H1 (cell line): ENCODE measurements around the gene CNTN5. TPM values are rescaled to one million over a fixed set of nuclear protein-coding genes. Genes with fewer than 3 reads are reported as not detected.

Source experiments
- CTCF ChIA-PET: fragments of 300-600 bp; sonication (Branson Sonifier 250); formaldehyde crosslinking; loops from one replicate; lab custom pipeline; 2021; ENCODE audit not compliant: partially characterized antibody; lab: Charles Lee
- POLR2A ChIA-PET: fragments of 300-600 bp; sonication (Branson Sonifier 250); formaldehyde crosslinking; loops from one replicate; lab custom pipeline; 2021; ENCODE audit warnings: inconsistent platforms; ENCODE audit not compliant: partially characterized antibody; lab: Charles Lee
- DNase-seq, 2 experiments: peaks; one replicate each; pipeline versions ENCODE4 v3.0.0 to v3.0.0-alpha.2; 2010 to 2022; ENCODE audit warnings: low spot score in 2 of 2, low read depth in 1 of 2, mixed read lengths in 1 of 2
- FAIRE-seq: peaks from 2 replicates; lab custom pipeline; 2011; peaks lifted over from hg19 to GRCh38; lab: Jason Lieb, UNC
- H2AFZ ChIP-seq: 2 replicates; pipeline ENCODE4 v1.8.1; 2012; ENCODE audit warnings: low read length, inconsistent platforms
- H2AK5ac ChIP-seq: 2 replicates; pipeline ENCODE4 v1.6.1; 2013; ENCODE audit warnings: low read depth, low read length
- H2BK120ac ChIP-seq: replicated peaks from 2 replicates; pipeline ENCODE3; 2013; ENCODE audit warnings: low read depth, low read length, inconsistent platforms
- H2BK12ac ChIP-seq: 2 replicates; pipeline ENCODE4 v1.6.1; 2013; ENCODE audit warnings: low read depth, low read length
- H2BK15ac ChIP-seq: 2 replicates; pipeline ENCODE4 v1.6.1; 2013; ENCODE audit warnings: low read length
- H2BK20ac ChIP-seq: 2 replicates; pipeline ENCODE4 v1.6.1; 2013; ENCODE audit warnings: low read length
- H2BK5ac ChIP-seq: 2 replicates; pipeline ENCODE4 v1.6.1; 2013; ENCODE audit warnings: low read depth, low read length
- H3K14ac ChIP-seq: 2 replicates; pipeline ENCODE4 v1.6.1; 2013; ENCODE audit warnings: inconsistent platforms; ENCODE audit not compliant: insufficient read length
- H3K18ac ChIP-seq: 2 replicates; pipeline ENCODE4 v1.6.1; 2013; ENCODE audit warnings: low read length; ENCODE audit errors: extremely low read depth
- H3K23ac ChIP-seq: 2 replicates; pipeline ENCODE4 v1.6.1; 2013; ENCODE audit warnings: inconsistent platforms; ENCODE audit not compliant: insufficient read length
- H3K23me2 ChIP-seq: 2 replicates; pipeline ENCODE4 v1.6.1; 2013; ENCODE audit warnings: low read depth, low read length
- H3K27ac ChIP-seq: 2 replicates; pipeline ENCODE4 v1.6.1; 2011; ENCODE audit warnings: low read depth, low read length, inconsistent platforms
- H3K27me3 ChIP-seq, 4 experiments: replicated peaks in 1 of 4; 1 replicate in 1 of 4; 2 replicates in 3 of 4; pipeline versions ENCODE4 v1.6.1 to v1.8.1; 2011 to 2013; ENCODE audit warnings: low read length in 3 of 4, mild to moderate bottlenecking in 3 of 4, inconsistent platforms in 2 of 4, mixed read lengths in 2 of 4, moderate library complexity in 1 of 4; ENCODE audit not compliant: control insufficient read depth in 3 of 4, insufficient read depth in 3 of 4; ENCODE audit errors: extremely low read depth in 1 of 4
- H3K36me3 ChIP-seq, 4 experiments: 2 replicates each; pipeline versions ENCODE4 v1.6.1 to v1.8.1; 2011 to 2013; ENCODE audit warnings: mild to moderate bottlenecking in 4 of 4, low read length in 3 of 4, moderate library complexity in 2 of 4, control low read depth in 1 of 4, inconsistent platforms in 1 of 4; ENCODE audit not compliant: insufficient read depth in 4 of 4, control insufficient read depth in 2 of 4
- H3K4ac ChIP-seq: replicated peaks from 2 replicates; pipeline ENCODE3; 2013; ENCODE audit warnings: low read length, low read depth, mixed read lengths, inconsistent platforms; ENCODE audit not compliant: insufficient read length
- H3K4me1 ChIP-seq, 4 experiments: replicated peaks in 1 of 4; 1 replicate in 1 of 4; 2 replicates in 3 of 4; pipeline versions ENCODE4 v1.6.1 to v1.8.1; 2011 to 2013; ENCODE audit warnings: low read length in 3 of 4, inconsistent platforms in 2 of 4, mixed read lengths in 1 of 4; ENCODE audit not compliant: insufficient read depth in 4 of 4, control insufficient read depth in 3 of 4
- H3K4me2 ChIP-seq, 2 experiments: 2 replicates each; pipeline versions ENCODE4 v1.6.1 to v1.8.1; 2011 to 2013; ENCODE audit warnings: low read depth in 2 of 2, low read length in 2 of 2, control low read depth in 1 of 2, inconsistent platforms in 1 of 2, mild to moderate bottlenecking in 1 of 2; ENCODE audit not compliant: insufficient read depth in 1 of 2
- H3K4me3 ChIP-seq, 4 experiments: fragments of 200-600, 300-600 bp in 1 of 4; sonication (generic), shearing (Covaris generic), sonication (Bioruptor Twin) in 1 of 4; 2 replicates each; pipeline versions ENCODE4 v1.5.1 to v1.8.1; 2011 to 2016; ENCODE audit warnings: low read length in 4 of 4, low read depth in 3 of 4, control low read depth in 2 of 4, inconsistent platforms in 2 of 4, mild to moderate bottlenecking in 2 of 4, mixed read lengths in 1 of 4, moderate library complexity in 1 of 4; ENCODE audit not compliant: insufficient read depth in 2 of 4; ENCODE audit errors: extremely low read depth in 1 of 4
- H3K56ac ChIP-seq: replicated peaks from 2 replicates; pipeline ENCODE3; 2013; ENCODE audit warnings: low read depth, mild to moderate bottlenecking, mixed read lengths, low read length, inconsistent platforms; ENCODE audit not compliant: insufficient read length
- H3K79me1 ChIP-seq: 2 replicates; pipeline ENCODE4 v1.6.1; 2013; ENCODE audit warnings: low read depth, low read length, control low read depth
- H3K79me2 ChIP-seq, 2 experiments: 2 replicates each; pipeline versions ENCODE4 v1.6.1 to v1.8.1; 2012 to 2013; ENCODE audit warnings: low read length in 2 of 2, mild to moderate bottlenecking in 2 of 2, inconsistent platforms in 1 of 2; ENCODE audit not compliant: insufficient read depth in 2 of 2, control insufficient read depth in 1 of 2
- H3K9ac ChIP-seq, 4 experiments: replicated peaks in 1 of 4; 1 replicate in 1 of 4; 2 replicates in 3 of 4; pipeline versions ENCODE4 v1.6.1 to v1.8.1; 2011 to 2013; ENCODE audit warnings: low read depth in 3 of 4, low read length in 3 of 4, control low read depth in 2 of 4, mild to moderate bottlenecking in 2 of 4, moderate library complexity in 2 of 4, inconsistent platforms in 1 of 4; ENCODE audit errors: extremely low read depth in 1 of 4
- H3K9me3 ChIP-seq, 2 experiments: 2 replicates each; pipeline versions ENCODE4 v1.6.1 to v1.8.1; 2012 to 2013; ENCODE audit warnings: mild to moderate bottlenecking in 2 of 2, moderate library complexity in 2 of 2, control low read depth in 1 of 2, inconsistent platforms in 1 of 2, low read depth in 1 of 2, low read length in 1 of 2, mixed read lengths in 1 of 2; ENCODE audit not compliant: insufficient read depth in 2 of 2
- H4K20me1 ChIP-seq, 2 experiments: replicated peaks in 1 of 2; 2 replicates each; pipeline versions ENCODE3 to v1.8.1; 2011 to 2013; ENCODE audit warnings: inconsistent platforms in 2 of 2, low read length in 2 of 2, mild to moderate bottlenecking in 1 of 2; ENCODE audit not compliant: insufficient read depth in 2 of 2, control insufficient read depth in 1 of 2
- H4K5ac ChIP-seq: 2 replicates; pipeline ENCODE4 v1.6.1; 2013; ENCODE audit warnings: low read length, low read depth, mixed read lengths, inconsistent platforms; ENCODE audit not compliant: insufficient read length
- H4K8ac ChIP-seq: 2 replicates; pipeline ENCODE4 v1.8.0; 2013; ENCODE audit warnings: mild to moderate bottlenecking, moderate library complexity, low read length, inconsistent platforms; ENCODE audit not compliant: insufficient read depth; ENCODE audit errors: extremely low read depth
- H4K91ac ChIP-seq: replicated peaks from 2 replicates; pipeline ENCODE3; 2013; ENCODE audit warnings: low read length, mixed read lengths, inconsistent platforms; ENCODE audit not compliant: insufficient read length
- BRCA1 ChIP-seq: IDR thresholded peaks from 2 replicates; pipeline ENCODE4 v1.6.1; 2012; ENCODE audit warnings: low read depth, low read length, improper control_type of control experiment
- CREB1 ChIP-seq: IDR thresholded peaks from 2 replicates; pipeline ENCODE4 v1.6.1; 2012; ENCODE audit warnings: inconsistent platforms
- EZH2 ChIP-seq: fragments of 200-600 bp; sonication (generic); IDR thresholded peaks from 2 replicates; pipeline ENCODE4 v1.7.1; 2012; ENCODE audit warnings: low read depth, mild to moderate bottlenecking, moderate library complexity, low read length, inconsistent platforms; ENCODE audit not compliant: severe bottlenecking
- NANOG ChIP-seq: IDR thresholded peaks from 2 replicates; pipeline ENCODE4 v1.6.1; 2011; ENCODE audit warnings: low read length, low read depth, mild to moderate bottlenecking, inconsistent platforms; ENCODE audit not compliant: insufficient read depth, poor library complexity, severe bottlenecking
- RBBP5 ChIP-seq: IDR thresholded peaks from 2 replicates; pipeline ENCODE4 v1.7.1; 2012; ENCODE audit warnings: low read depth, mild to moderate bottlenecking, inconsistent platforms, low read length, moderate library complexity, borderline replicate concordance
- RXRA ChIP-seq: IDR thresholded peaks from 2 replicates; pipeline ENCODE4 v1.6.1; 2011; ENCODE audit warnings: low read depth, mild to moderate bottlenecking, low read length, moderate library complexity; ENCODE audit not compliant: insufficient read depth
- WGBS, 2 experiments: shearing (Covaris generic) in 1 of 2; methylation state at CpG; one replicate each; pipeline versions ENCODE4 v1.1.6 to v1.1.7; 2013 to 2015; ENCODE audit warnings: low lambda C conversion rate in 2 of 2, mixed read lengths in 2 of 2, inconsistent platforms in 1 of 2, low coverage in 1 of 2, missing lambda C conversion rate in 1 of 2; ENCODE audit not compliant: insufficient replicate concordance in 2 of 2, insufficient coverage in 1 of 2, insufficient read length in 1 of 2; ENCODE audit errors: extremely low coverage in 1 of 2, missing lambda C conversion rate in 1 of 2; 5-methylcytosine and 5-hydroxymethylcytosine counted together
- polyA plus RNA-seq, 7 experiments: library from polyadenylated mRNA; depleted of rRNA in 3 of 7; stranded (reverse) in 5 of 7; unstranded in 2 of 7; fragments of >200 nt in 5 of 7; fragments of 200-250 nt in 2 of 7; gene quantifications; 1 replicate in 5 of 7; 2 replicates in 1 of 7; 4 replicates in 1 of 7; pipeline versions ENCODE4 v1.2.1 to v1.2.3, GENCODE V29; 2011 to 2013; ENCODE audit warnings: missing spikeins in 2 of 7, mixed read lengths in 2 of 7
- total RNA-seq: library from RNA; stranded (reverse); fragmentation: NEBNext Ultra II Directional; extraction: Animal tissue kit (Norgen Biotek cat#: 25700); gene quantifications from 2 replicates; pipeline ENCODE4 v1.2.1, GENCODE V29; 2021

Gene CNTN5
- total and polyA plus RNA-seq, 2 of the 8 experiments (the other 6 are each of a cell fraction or from before 2014, with no cell fraction given) = not detected

DNA sequence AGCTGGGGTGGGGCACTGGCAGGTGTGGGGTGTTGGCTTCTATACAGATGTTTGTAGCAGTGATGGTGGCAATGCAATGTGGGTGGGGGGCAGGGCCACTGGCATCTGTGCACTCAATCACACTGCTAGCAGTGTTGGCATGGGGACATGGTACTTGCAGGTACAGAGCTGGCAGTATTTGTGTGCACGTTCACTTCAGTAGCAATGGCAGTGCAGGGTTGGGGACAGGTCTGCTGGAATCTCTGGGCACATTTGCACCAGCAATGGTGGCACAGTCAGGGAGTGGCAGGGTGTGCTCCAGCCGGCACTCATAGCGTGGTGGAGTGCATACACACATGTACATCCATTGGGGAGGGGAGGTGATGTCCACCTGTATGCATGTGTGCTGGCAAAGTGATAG lies 775.2 kb downstream of the CNTN5 start:
- H3K18ac ChIP-seq = no peak overlapping the region
- H3K79me2 ChIP-seq = no peaks in the 10 kb centered on the region
- no peak overlapping the region for H3K4me3 ChIP-seq
- no peak overlapping the region for H2BK120ac ChIP-seq
- H3K9me3 ChIP-seq = no peaks in the 10 kb centered on the region
- DNase-seq (no peak), FAIRE-seq (no peak)
- H2BK20ac ChIP-seq = no peak overlapping the region
- H2BK12ac ChIP-seq = no peak overlapping the region
- no peak overlapping the region for H2AFZ ChIP-seq
- no peak overlapping the region for H4K8ac ChIP-seq
- no peak overlapping the region for H4K5ac ChIP-seq
- no peaks in the 10 kb centered on the region for H4K20me1 ChIP-seq
- WGBS, 2 experiments = 94% methylated on average over 3 of the region's 3 CpGs; no CpG with 5 or more reads in 1 of the 2 experiments
- H3K56ac ChIP-seq = no peak overlapping the region
- no peak overlapping the region for H3K4ac ChIP-seq
- H3K27ac ChIP-seq = no peak overlapping the region
- H4K91ac ChIP-seq = no peak overlapping the region
- H2BK15ac ChIP-seq = no peak overlapping the region
- H3K4me2 ChIP-seq = no peak overlapping the region
- H2BK5ac ChIP-seq = no peak overlapping the region
- no peaks in the 10 kb centered on the region for H3K4me1 ChIP-seq
- H3K27me3 ChIP-seq = no peaks in the 10 kb centered on the region
- no peaks in the 10 kb centered on the region for H3K79me1 ChIP-seq
- peaks cover 2% of the 10 kb centered on the region; the same call in 1 of the 2 replicates for H3K23me2 ChIP-seq
- no peak overlapping the region for H3K23ac ChIP-seq
- CTCF ChIA-PET = interaction anchor here (1.0 kb wide), 1 partner anchor 39 kb away, joined by 3 read pairs; no protein-coding TSS in a partner anchor
- H3K14ac ChIP-seq = no peak overlapping the region
- POLR2A ChIA-PET = no interaction called here
- H3K36me3 ChIP-seq = no peaks in the 10 kb centered on the region
- no peak overlapping the region for H3K9ac ChIP-seq
- no peak overlapping the region for H2AK5ac ChIP-seq
- TF ChIP-seq BRCA1 = no peak
- TF ChIP-seq NANOG = no peak
- no peak for TF ChIP-seq RXRA
- TF ChIP-seq EZH2 = no peak
- no peak for TF ChIP-seq CREB1
- TF ChIP-seq RBBP5 = no peak
